Stimulated activated effector memory CD8-positive, alpha-beta T cell treated with anti-CD3 and anti-CD28 coated beads, Interleukin-12 subunit alpha, Interleukin-12 subunit beta, amount 100 ng/mL, for 72 hours (primary cell): ENCODE measurements around the gene ZBTB46.
"Not testable (repeated sequence)": the region's sequence is repeated elsewhere in the genome, so short reads cannot be mapped to it uniquely, and the experiment has no call there.

ENCODE experiments used
- ATAC-seq: fragments of 150-1000 bp; cut with Tn5 transposase; 2 replicates; pipeline ENCODE4 v1.10.0; 2021
- DNase-seq, 2 donors: peaks; one replicate each; pipeline ENCODE4 v3.0.0; 2021 to 2022; ENCODE audit warnings: low spot score in 2 of 2
- H3K27ac Mint-ChIP-seq: one replicate; pipeline ENCODE4 v1.8.0; 2022; ENCODE audit warnings: mild to moderate bottlenecking, mixed read lengths
- H3K36me3 Mint-ChIP-seq: one replicate; pipeline ENCODE4 v1.8.0; 2022; ENCODE audit warnings: mild to moderate bottlenecking, mixed read lengths
- H3K4me1 Mint-ChIP-seq: one replicate; pipeline ENCODE4 v1.8.0; 2022; ENCODE audit warnings: mixed read lengths
- H3K4me3 Mint-ChIP-seq: one replicate; pipeline ENCODE4 v1.8.0; 2022; ENCODE audit warnings: mild to moderate bottlenecking, mixed read lengths
- H3K9me3 Mint-ChIP-seq: one replicate; pipeline ENCODE4 v1.8.0; 2022; ENCODE audit warnings: mixed read lengths

Gene ZBTB46

GRCh38 chr20:63821811-63822210, 9.3 kb downstream of the ZBTB46 start:
- ATAC-seq (no peak), DNase-seq (no peak)
- Mint-ChIP-seq H3K4me3 (no peak overlapping the region), H3K36me3 (no peaks in the 10 kb centered on the region), H3K4me1 (peaks cover 10% of the 10 kb centered on the region), H3K27ac (no peak overlapping the region), H3K9me3 (no peaks in the 10 kb centered on the region)

GRCh38 chr20:63819224-63819921, 11.7 kb downstream of the ZBTB46 start:
- Mint-ChIP-seq H3K27ac (no peak overlapping the region), H3K4me3 (no peak overlapping the region), H3K36me3 (peaks cover 11% of the 10 kb centered on the region), H3K4me1 (no peaks in the 10 kb centered on the region), H3K9me3 (no peaks in the 10 kb centered on the region)
- no peak for DNase-seq
- ATAC-seq: no peak

GRCh38 chr20:63815615-63816253, 15.3 kb downstream of the ZBTB46 start:
- Mint-ChIP-seq H3K4me1 (no peaks in the 10 kb centered on the region), H3K27ac (no peak overlapping the region), H3K36me3 (peaks cover 11% of the 10 kb centered on the region), H3K9me3 (no peaks in the 10 kb centered on the region), H3K4me3 (no peak overlapping the region)
- no peak for DNase-seq
- no peak for ATAC-seq

GRCh38 chr20:63814891-63815614, 16.0 kb downstream of the ZBTB46 start:
- no peaks in the 10 kb centered on the region for H3K4me1 Mint-ChIP-seq
- ATAC-seq (no peak), DNase-seq (no peak)
- no peaks in the 10 kb centered on the region for H3K9me3 Mint-ChIP-seq
- no peak overlapping the region for H3K27ac Mint-ChIP-seq
- peaks cover 11% of the 10 kb centered on the region for H3K36me3 Mint-ChIP-seq
- H3K4me3 Mint-ChIP-seq: no peak overlapping the region

- H3K4me1 Mint-ChIP-seq: no peaks in the 10 kb centered on the region
- H3K36me3 Mint-ChIP-seq: peaks cover 10% of the 10 kb centered on the region
- no peak overlapping the region for H3K4me3 Mint-ChIP-seq
- no peak for ATAC-seq
- H3K9me3 Mint-ChIP-seq: no peaks in the 10 kb centered on the region
- H3K27ac Mint-ChIP-seq: no peak overlapping the region
- no peak for DNase-seq
Observed at GRCh38 chr20:63811491-63811875, 19.6 kb downstream of the ZBTB46 start.

GRCh38 chr20:63810730-63811490, 20.2 kb downstream of the ZBTB46 start:
- ATAC-seq (no peak), DNase-seq (no peak)
- Mint-ChIP-seq H3K4me1 (no peaks in the 10 kb centered on the region), H3K27ac (no peak overlapping the region), H3K36me3 (peaks cover 6% of the 10 kb centered on the region), H3K4me3 (no peak overlapping the region), H3K9me3 (no peaks in the 10 kb centered on the region)

- Mint-ChIP-seq H3K4me3 (no peak overlapping the region), H3K4me1 (no peaks in the 10 kb centered on the region), H3K27ac (no peak overlapping the region), H3K36me3 (peaks cover 1% of the 10 kb centered on the region), H3K9me3 (no peaks in the 10 kb centered on the region)
- no peak for ATAC-seq
- DNase-seq: no peak
Observed at GRCh38 chr20:63809856-63810255, 21.2 kb downstream of the ZBTB46 start.

- Mint-ChIP-seq H3K9me3 (no peaks in the 10 kb centered on the region), H3K36me3 (no peaks in the 10 kb centered on the region), H3K4me3 (no peak overlapping the region), H3K4me1 (peaks cover 3% of the 10 kb centered on the region), H3K27ac (no peak overlapping the region)
- ATAC-seq (no peak), DNase-seq (no peak)
Observed at GRCh38 chr20:63808964-63809674, 21.9 kb downstream of the ZBTB46 start.

- no peak for DNase-seq
- Mint-ChIP-seq H3K36me3 (no peaks in the 10 kb centered on the region), H3K4me3 (no peak overlapping the region), H3K9me3 (no peaks in the 10 kb centered on the region), H3K27ac (no peak overlapping the region), H3K4me1 (peaks cover 11% of the 10 kb centered on the region)
- no peak for ATAC-seq
Observed at GRCh38 chr20:63808145-63808724, 22.8 kb downstream of the ZBTB46 start.

GRCh38 chr20:63807654-63808053, 23.4 kb downstream of the ZBTB46 start:
- H3K36me3 Mint-ChIP-seq: no peaks in the 10 kb centered on the region
- no peak overlapping the region for H3K27ac Mint-ChIP-seq
- DNase-seq (no peak), ATAC-seq (no peak)
- H3K4me1 Mint-ChIP-seq: peaks cover 11% of the 10 kb centered on the region
- no peak overlapping the region for H3K4me3 Mint-ChIP-seq
- no peaks in the 10 kb centered on the region for H3K9me3 Mint-ChIP-seq

- H3K36me3 Mint-ChIP-seq: no peaks in the 10 kb centered on the region
- ATAC-seq: no peak
- H3K4me1 Mint-ChIP-seq: peaks cover 11% of the 10 kb centered on the region
- no peaks in the 10 kb centered on the region for H3K9me3 Mint-ChIP-seq
- peak overlapping the region; percentile 77 for H3K27ac Mint-ChIP-seq
- DNase-seq: no peak
- peak overlapping the region; percentile 57 for H3K4me3 Mint-ChIP-seq
Observed at GRCh38 chr20:63804308-63804636, 26.8 kb downstream of the ZBTB46 start.

GRCh38 chr20:63802469-63803240, 28.4 kb downstream of the ZBTB46 start:
- Mint-ChIP-seq H3K36me3 (no peaks in the 10 kb centered on the region), H3K4me1 (peaks cover 11% of the 10 kb centered on the region), H3K9me3 (no peaks in the 10 kb centered on the region), H3K4me3 (no peak overlapping the region), H3K27ac (no peak overlapping the region)
- no peak for DNase-seq
- ATAC-seq: no peak

GRCh38 chr20:63801174-63801573, 29.9 kb downstream of the ZBTB46 start:
- not testable (repeated sequence) for H3K4me3 Mint-ChIP-seq, ATAC-seq, H3K36me3 Mint-ChIP-seq, H3K27ac Mint-ChIP-seq, DNase-seq, H3K9me3 Mint-ChIP-seq
- peaks cover 15% of the 10 kb centered on the region for H3K4me1 Mint-ChIP-seq

- not testable (repeated sequence) for H3K9me3 Mint-ChIP-seq, H3K27ac Mint-ChIP-seq, H3K4me3 Mint-ChIP-seq, DNase-seq, H3K36me3 Mint-ChIP-seq, ATAC-seq
- H3K4me1 Mint-ChIP-seq: peaks cover 21% of the 10 kb centered on the region
Observed at GRCh38 chr20:63800411-63800810, 30.7 kb downstream of the ZBTB46 start.
